SK-N-SH (cell line): ENCODE data around the gene PDE9A. TPM values are rescaled to one million over a fixed set of nuclear protein-coding genes. Genes with fewer than 3 reads are reported as not detected.
A peak's percentile ranks its signal among the peaks of the same experiment; 100 is the strongest.

Experiments
- CTCF ChIA-PET: fragments of 300-600, 350-600 bp; formaldehyde crosslinking; extraction: SDS; loops from one replicate; lab custom pipeline; 2021; lab: Yijun Ruan, JAX
- POLR2A ChIA-PET: fragments of 350-600 bp; sonication (Branson Sonifier 250); formaldehyde crosslinking; extraction: SDS; loops from one replicate; lab custom pipeline; 2020; ENCODE audit warnings: antibody characterized with exemption, inconsistent platforms; lab: Yijun Ruan, JAX
- DNase-seq: peaks from one replicate; pipeline ENCODE4 v3.0.0; 2012
- H2AFZ ChIP-seq: fragments of 200-600 bp; sonication (generic); 2 replicates; pipeline ENCODE4 v1.8.1; 2016; ENCODE audit warnings: antibody characterized with exemption, mild to moderate bottlenecking, low read depth
- H3F3A ChIP-seq: fragments of 200-600 bp; sonication (generic); replicated peaks from 2 replicates; pipeline ENCODE3; 2016; ENCODE audit warnings: antibody characterized with exemption, mild to moderate bottlenecking; ENCODE audit not compliant: insufficient read depth
- H3K27ac ChIP-seq, 2 experiments: fragments of 200-500 bp in 1 of 2; fragments of 200-600 bp in 1 of 2; sonication (Bioruptor generic) in 1 of 2; sonication (generic), shearing (Covaris generic) in 1 of 2; 2 replicates each; pipeline versions ENCODE4 v1.5.1 to v1.6.1; 2014 to 2016; ENCODE audit warnings: low read depth in 2 of 2, inconsistent platforms in 1 of 2, low read length in 1 of 2, mild to moderate bottlenecking in 1 of 2, mixed read lengths in 1 of 2
- H3K27me3 ChIP-seq: fragments of 200-600 bp; sonication (generic), shearing (Covaris generic); 2 replicates; pipeline ENCODE4 v1.6.1; 2016; ENCODE audit warnings: mixed run types; ENCODE audit not compliant: insufficient read depth
- H3K36me3 ChIP-seq, 2 experiments: fragments of 200-500 bp in 1 of 2; fragments of 200-600 bp in 1 of 2; sonication (Bioruptor generic) in 1 of 2; sonication (generic) in 1 of 2; replicated peaks in 1 of 2; 2 replicates each; pipeline versions ENCODE3 to v1.5.1; 2014 to 2016; ENCODE audit warnings: low read length in 1 of 2, mild to moderate bottlenecking in 1 of 2; ENCODE audit not compliant: insufficient read depth in 2 of 2, control insufficient read depth in 1 of 2
- H3K4me1 ChIP-seq, 2 experiments: fragments of 200-500 bp in 1 of 2; fragments of 200-600 bp in 1 of 2; sonication (Bioruptor generic) in 1 of 2; sonication (generic), shearing (Covaris generic) in 1 of 2; 2 replicates each; pipeline versions ENCODE4 v1.5.1 to v1.6.1; 2014 to 2016; ENCODE audit warnings: low read depth in 1 of 2, low read length in 1 of 2, mixed run types in 1 of 2; ENCODE audit not compliant: insufficient read depth in 2 of 2, control insufficient read depth in 1 of 2
- H3K4me2 ChIP-seq: fragments of 200-600 bp; sonication (generic), shearing (Covaris generic); 2 replicates; pipeline ENCODE4 v1.6.1; 2017; ENCODE audit warnings: mixed run types
- H3K4me3 ChIP-seq, 2 experiments: fragments of 200-500 bp in 1 of 2; fragments of 200-600 bp in 1 of 2; sonication (Bioruptor generic) in 1 of 2; sonication (generic), shearing (Covaris generic) in 1 of 2; 2 replicates each; pipeline versions ENCODE4 v1.5.1 to v1.8.1; 2014 to 2016; ENCODE audit warnings: low read depth in 2 of 2, inconsistent platforms in 1 of 2, low read length in 1 of 2, mild to moderate bottlenecking in 1 of 2, mixed read lengths in 1 of 2, moderate library complexity in 1 of 2
- H3K79me2 ChIP-seq: fragments of 200-600 bp; sonication (generic); 2 replicates; pipeline ENCODE4 v1.8.1; 2017; ENCODE audit warnings: mild to moderate bottlenecking; ENCODE audit not compliant: insufficient read depth
- H3K9ac ChIP-seq: fragments of 200-600 bp; sonication (generic); 2 replicates; pipeline ENCODE4 v1.6.1; 2017; ENCODE audit warnings: mixed run types
- H3K9me2 ChIP-seq: fragments of 200-600 bp; sonication (generic); 2 replicates; pipeline ENCODE4 v1.6.1; 2017; ENCODE audit warnings: mixed run types
- H3K9me3 ChIP-seq: fragments of 200-600 bp; sonication (generic); 2 replicates; pipeline ENCODE4 v1.6.1; 2017; ENCODE audit warnings: mixed run types, mild to moderate bottlenecking, moderate library complexity
- H4K20me1 ChIP-seq: fragments of 200-600 bp; sonication (generic); 2 replicates; pipeline ENCODE4 v1.6.1; 2017; ENCODE audit warnings: mild to moderate bottlenecking, mixed run types; ENCODE audit not compliant: insufficient read depth
- ELF1 ChIP-seq: IDR thresholded peaks from 2 replicates; pipeline ENCODE4 v1.4.0; 2012
- EZH2phosphoT487 ChIP-seq: fragments of 200-600 bp; sonication (generic); IDR thresholded peaks from 2 replicates; pipeline ENCODE4 v1.6.1; 2017; ENCODE audit warnings: low read depth, mixed run types, mild to moderate bottlenecking, antibody characterized with exemption, moderate library complexity, borderline replicate concordance
- FOSL2 ChIP-seq: IDR thresholded peaks from 2 replicates; pipeline ENCODE4 v1.4.0; 2012; ENCODE audit warnings: low read depth, mild to moderate bottlenecking, moderate library complexity, borderline replicate concordance
- FOXJ3 ChIP-seq: sonication (generic); formaldehyde crosslinking; IDR thresholded peaks from 2 replicates; pipeline ENCODE4 v1.5.1; 2020; ENCODE audit warnings: mild to moderate bottlenecking, missing genetic modification reagents
- FOXM1 ChIP-seq: IDR thresholded peaks from 2 replicates; pipeline ENCODE4 v1.4.0; 2012; ENCODE audit warnings: low read depth, mild to moderate bottlenecking
- JUND ChIP-seq: IDR thresholded peaks from 2 replicates; pipeline ENCODE4 v1.4.0; 2012
- MEF2A ChIP-seq: IDR thresholded peaks from 2 replicates; pipeline ENCODE4 v1.4.0; 2012; ENCODE audit warnings: low read depth, borderline replicate concordance
- NFIC ChIP-seq: IDR thresholded peaks from 2 replicates; pipeline ENCODE4 v1.4.0; 2012; ENCODE audit warnings: borderline replicate concordance
- NRF1 ChIP-seq: IDR thresholded peaks from 2 replicates; pipeline ENCODE4 v1.6.1; 2012; ENCODE audit warnings: low read depth, mild to moderate bottlenecking, low read length
- RAD21 ChIP-seq: IDR thresholded peaks from 2 replicates; pipeline ENCODE4 v1.6.1; 2012; ENCODE audit warnings: mild to moderate bottlenecking, low read length
- RFX5 ChIP-seq: IDR thresholded peaks from 2 replicates; pipeline ENCODE4 v1.6.1; 2012; ENCODE audit warnings: mild to moderate bottlenecking, improper control_type of control experiment, low read length
- RXRA ChIP-seq: IDR thresholded peaks from 2 replicates; pipeline ENCODE4 v1.4.0; 2012; ENCODE audit warnings: low read depth, mild to moderate bottlenecking, borderline replicate concordance
- TAF1 ChIP-seq: IDR thresholded peaks from 2 replicates; pipeline ENCODE4 v1.6.1; 2012; ENCODE audit warnings: low read depth, mild to moderate bottlenecking, low read length, moderate library complexity, borderline replicate concordance
- TCF12 ChIP-seq: IDR thresholded peaks from 2 replicates; pipeline ENCODE4 v1.4.0; 2012
- WGBS: methylation state at CpG from one replicate; pipeline ENCODE4 v1.1.6; 2017; ENCODE audit warnings: low lambda C conversion rate; 5-methylcytosine and 5-hydroxymethylcytosine counted together
- polyA plus RNA-seq, 3 experiments: library from polyadenylated mRNA; depleted of rRNA; stranded (reverse); fragments of >200 nt; gene quantifications; 2 replicates each; pipeline ENCODE4 v1.2.3, GENCODE V29; 2012
- TF ChIP-seq, protein P1 (sequence below): IDR thresholded peaks from 2 replicates; pipeline ENCODE4; 2012
- TF ChIP-seq, protein P2 (sequence below): IDR thresholded peaks from 2 replicates; pipeline ENCODE4 v1.4.0; 2012; ENCODE audit warnings: low read depth, borderline replicate concordance
- TF ChIP-seq, protein P3 (sequence below): fragments of 150-350 bp; IDR thresholded peaks from 2 replicates; pipeline ENCODE4 v1.6.1; 2017; ENCODE audit warnings: antibody characterized with exemption, low read length, low read depth, borderline replicate concordance
- TF ChIP-seq, protein P4 (sequence below): fragments of 150-350 bp; IDR thresholded peaks from 2 replicates; pipeline ENCODE4 v1.6.1; 2016; ENCODE audit warnings: mild to moderate bottlenecking, low read depth, low read length
- TF ChIP-seq, protein P5 (sequence below): IDR thresholded peaks from 2 replicates; pipeline ENCODE4 v1.4.0; 2012; ENCODE audit warnings: low read depth

The PDE9A gene
- polyA plus RNA-seq, 1 of the 3 experiments (the other 2 are of a cell fraction), result 0.28 TPM

DNA sequence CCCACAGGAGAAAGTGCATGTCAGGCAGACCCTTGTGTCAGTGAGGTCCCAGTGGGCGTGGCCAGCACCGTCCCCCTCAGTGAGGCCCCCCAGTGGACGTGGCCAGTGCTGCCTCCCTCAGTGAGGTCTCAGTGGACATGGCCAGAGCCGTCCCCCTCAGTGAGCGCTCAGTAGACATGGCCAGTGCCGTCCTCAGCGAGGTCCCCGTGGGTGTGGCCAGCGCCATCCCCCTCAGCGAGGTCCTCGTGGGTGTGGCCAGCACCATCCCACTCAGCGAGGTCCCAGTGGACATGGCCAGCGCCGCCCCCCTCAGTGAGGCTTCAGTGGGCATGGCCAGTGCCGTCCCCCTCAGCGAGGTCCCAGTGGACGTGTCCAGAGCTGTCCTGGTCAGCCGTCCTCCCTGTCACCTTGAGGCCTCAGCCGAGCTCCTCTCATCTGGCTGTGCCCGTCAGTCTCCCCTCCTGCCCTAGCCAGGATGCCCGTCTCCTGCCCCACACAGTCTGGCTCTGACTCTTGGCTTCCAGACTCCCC is 35.5 kb downstream of the PDE9A start:
- Histone ChIP-seq H3K9me3 (no peaks in the 10 kb centered on the region), H3K9me2 (no peaks in the 10 kb centered on the region), H3K36me3 (no peaks in the 10 kb centered on the region), H3K27me3 (no peaks in the 10 kb centered on the region), H3K4me1 (peaks cover 0 to 5% of the 10 kb centered on the region in 2 experiments; a peak in 1 of 4 replicates), H3K79me2 (no peaks in the 10 kb centered on the region), H3K4me3 (no peak overlapping the region), H4K20me1 (no peaks in the 10 kb centered on the region), H2AFZ (no peak overlapping the region), H3K27ac (no peak overlapping the region), H3K9ac (no peak overlapping the region), H3K4me2 (no peak overlapping the region), H3F3A (no peaks in the 10 kb centered on the region)
- POLR2A ChIA-PET, result no interaction called here
- TF ChIP-seq RAD21, result no peak
- TF ChIP-seq FOXM1, result no peak
- TF ChIP-seq, protein P1, sequence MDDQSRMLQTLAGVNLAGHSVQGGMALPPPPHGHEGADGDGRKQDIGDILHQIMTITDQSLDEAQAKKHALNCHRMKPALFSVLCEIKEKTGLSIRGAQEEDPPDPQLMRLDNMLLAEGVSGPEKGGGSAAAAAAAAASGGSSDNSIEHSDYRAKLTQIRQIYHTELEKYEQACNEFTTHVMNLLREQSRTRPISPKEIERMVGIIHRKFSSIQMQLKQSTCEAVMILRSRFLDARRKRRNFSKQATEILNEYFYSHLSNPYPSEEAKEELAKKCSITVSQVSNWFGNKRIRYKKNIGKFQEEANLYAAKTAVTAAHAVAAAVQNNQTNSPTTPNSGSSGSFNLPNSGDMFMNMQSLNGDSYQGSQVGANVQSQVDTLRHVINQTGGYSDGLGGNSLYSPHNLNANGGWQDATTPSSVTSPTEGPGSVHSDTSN, result no peak
- TF ChIP-seq, protein P2, sequence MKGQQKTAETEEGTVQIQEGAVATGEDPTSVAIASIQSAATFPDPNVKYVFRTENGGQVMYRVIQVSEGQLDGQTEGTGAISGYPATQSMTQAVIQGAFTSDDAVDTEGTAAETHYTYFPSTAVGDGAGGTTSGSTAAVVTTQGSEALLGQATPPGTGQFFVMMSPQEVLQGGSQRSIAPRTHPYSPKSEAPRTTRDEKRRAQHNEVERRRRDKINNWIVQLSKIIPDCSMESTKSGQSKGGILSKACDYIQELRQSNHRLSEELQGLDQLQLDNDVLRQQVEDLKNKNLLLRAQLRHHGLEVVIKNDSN, result no peak
- TF ChIP-seq RFX5, result no peak
- TF ChIP-seq EZH2phosphoT487, result no peak
- TF ChIP-seq FOSL2, result no peak
- TF ChIP-seq, protein P3, sequence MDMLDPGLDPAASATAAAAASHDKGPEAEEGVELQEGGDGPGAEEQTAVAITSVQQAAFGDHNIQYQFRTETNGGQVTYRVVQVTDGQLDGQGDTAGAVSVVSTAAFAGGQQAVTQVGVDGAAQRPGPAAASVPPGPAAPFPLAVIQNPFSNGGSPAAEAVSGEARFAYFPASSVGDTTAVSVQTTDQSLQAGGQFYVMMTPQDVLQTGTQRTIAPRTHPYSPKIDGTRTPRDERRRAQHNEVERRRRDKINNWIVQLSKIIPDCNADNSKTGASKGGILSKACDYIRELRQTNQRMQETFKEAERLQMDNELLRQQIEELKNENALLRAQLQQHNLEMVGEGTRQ, result no peak
- TF ChIP-seq, protein P4, sequence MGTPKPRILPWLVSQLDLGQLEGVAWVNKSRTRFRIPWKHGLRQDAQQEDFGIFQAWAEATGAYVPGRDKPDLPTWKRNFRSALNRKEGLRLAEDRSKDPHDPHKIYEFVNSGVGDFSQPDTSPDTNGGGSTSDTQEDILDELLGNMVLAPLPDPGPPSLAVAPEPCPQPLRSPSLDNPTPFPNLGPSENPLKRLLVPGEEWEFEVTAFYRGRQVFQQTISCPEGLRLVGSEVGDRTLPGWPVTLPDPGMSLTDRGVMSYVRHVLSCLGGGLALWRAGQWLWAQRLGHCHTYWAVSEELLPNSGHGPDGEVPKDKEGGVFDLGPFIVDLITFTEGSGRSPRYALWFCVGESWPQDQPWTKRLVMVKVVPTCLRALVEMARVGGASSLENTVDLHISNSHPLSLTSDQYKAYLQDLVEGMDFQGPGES, result no peak
- no peak for TF ChIP-seq NRF1
- TF ChIP-seq TCF12, result no peak
- no peak for TF ChIP-seq NFIC
- DNase-seq, result peak; percentile 57
- 74% methylated on average over 4 of the region's 21 CpGs for WGBS
- CTCF ChIA-PET, result interaction anchor here (1.0 to 1.7 kb wide), 3 partner anchors 36 to 286 kb away, joined by 3 to 6 read pairs (median 4); partner anchors contain the start of gene PDE9A

DNA sequence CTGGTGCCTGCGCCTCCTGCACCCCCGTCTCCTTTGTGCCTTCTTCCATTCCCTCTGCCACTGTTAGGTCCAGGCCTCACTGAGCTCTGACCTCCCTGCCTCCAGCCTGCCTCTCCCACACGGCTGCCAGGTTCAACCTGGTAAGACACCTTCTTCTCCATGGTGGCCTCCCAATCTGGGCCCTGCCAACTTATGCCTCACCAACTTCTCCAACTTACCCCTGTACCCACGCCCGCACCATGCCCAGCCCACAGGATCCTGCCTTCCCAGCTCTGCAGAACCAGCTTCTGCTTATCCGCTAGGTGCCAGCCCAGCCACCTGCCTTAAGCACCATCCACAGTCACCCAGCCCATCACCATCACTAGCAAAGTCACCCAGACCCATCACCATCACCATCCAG is 37.2 kb downstream of the PDE9A start:
- POLR2A ChIA-PET, result no interaction called here
- H3F3A ChIP-seq, result no peaks in the 10 kb centered on the region
- no peak overlapping the region for H3K27ac ChIP-seq
- H3K27me3 ChIP-seq, result no peaks in the 10 kb centered on the region
- no peaks in the 10 kb centered on the region for H3K9me2 ChIP-seq
- H2AFZ ChIP-seq, result no peak overlapping the region
- no peaks in the 10 kb centered on the region for H4K20me1 ChIP-seq
- CTCF ChIA-PET, result no interaction called here
- DNase-seq, result no peak
- no peak for TF ChIP-seq FOXJ3 (CRISPR knock-in tag)
- TF ChIP-seq, protein P2, result no peak
- TF ChIP-seq JUND, result no peak
- TF ChIP-seq, protein P4, result no peak
- no peak for TF ChIP-seq ELF1
- no peak for TF ChIP-seq RXRA
- no peak for TF ChIP-seq TCF12
- TF ChIP-seq, protein P5, sequence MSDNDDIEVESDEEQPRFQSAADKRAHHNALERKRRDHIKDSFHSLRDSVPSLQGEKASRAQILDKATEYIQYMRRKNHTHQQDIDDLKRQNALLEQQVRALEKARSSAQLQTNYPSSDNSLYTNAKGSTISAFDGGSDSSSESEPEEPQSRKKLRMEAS, result no peak
- TF ChIP-seq TAF1, result no peak
- TF ChIP-seq MEF2A, result no peak
- TF ChIP-seq FOSL2, result no peak
- no peak for TF ChIP-seq RFX5
- no peak overlapping the region for H3K9ac ChIP-seq
- WGBS, result 58% methylated on average over 6 of the region's 6 CpGs
- H3K4me2 ChIP-seq, result no peak overlapping the region
- no peaks in the 10 kb centered on the region for H3K9me3 ChIP-seq
- no peaks in the 10 kb centered on the region for H3K36me3 ChIP-seq
- no peaks in the 10 kb centered on the region for H3K4me1 ChIP-seq
- H3K4me3 ChIP-seq, result no peak overlapping the region
- no peaks in the 10 kb centered on the region for H3K79me2 ChIP-seq
